GM12878 (cell line): Measurements from ENCODE around the gene SP8. TPM values are rescaled to one million over a fixed set of nuclear protein-coding genes. Genes with fewer than 3 reads are reported as not detected.

Experiments
- ATAC-seq: fragments of 200-7000 bp; cut with Tn5 transposase; 3 replicates; pipeline ENCODE4 v1.9.1; 2020; ENCODE audit warnings: mild to moderate bottlenecking, moderate library complexity
- BruUV-seq: library from RNA; stranded (reverse); fragments of 400-500 nt; replicated peaks from 2 replicates; lab custom pipeline; 2021; lab: Mats Ljungman, UMichigan
- CTCF ChIA-PET: fragments of 300-600 bp; sonication (Branson Sonifier 250); formaldehyde crosslinking; extraction: SDS; loops from one replicate; lab custom pipeline; 2021; ENCODE audit warnings: inconsistent platforms; lab: Yijun Ruan, JAX
- POLR2A ChIA-PET: fragments of 350-600 bp; formaldehyde crosslinking; extraction: SDS; loops from one replicate; lab custom pipeline; 2021; ENCODE audit warnings: inconsistent platforms; lab: Charles Lee
- RAD21 ChIA-PET: fragments of 300-600 bp; sonication (Branson Sonifier 250); formaldehyde crosslinking; loops from one replicate; lab custom pipeline; 2023; ENCODE audit warnings: antibody characterized with exemption; ENCODE audit not compliant: unreplicated experiment; lab: Charles Lee
- SMC1A ChIA-PET: fragments of 300-600 bp; sonication (Branson Sonifier 250); formaldehyde crosslinking; loops from one replicate; lab custom pipeline; 2023; ENCODE audit not compliant: unreplicated experiment, uncharacterized antibody; lab: Charles Lee
- DNase-seq: peaks from one replicate; pipeline ENCODE4 v3.0.0-alpha.2; 2011; ENCODE audit warnings: low read depth, low spot score
- FAIRE-seq: peaks from 3 replicates; lab custom pipeline; 2011; peaks lifted over from hg19 to GRCh38; lab: Jason Lieb, UNC
- H2AFZ ChIP-seq: 2 replicates; pipeline ENCODE4 v1.6.0; 2011; ENCODE audit warnings: low read depth, low read length, control low read depth; ENCODE audit not compliant: control insufficient read depth
- H3K27ac ChIP-seq: 2 replicates; pipeline ENCODE4 v1.5.1; 2011; ENCODE audit warnings: control low read depth; ENCODE audit not compliant: control insufficient read depth, insufficient read depth
- H3K27me3 ChIP-seq, 2 experiments: replicated peaks in 1 of 2; 2 replicates each; pipeline versions ENCODE4 v1.6.0 to v1.6.1; 2011; ENCODE audit warnings: low read length in 1 of 2; ENCODE audit not compliant: control insufficient read depth in 2 of 2, insufficient read depth in 2 of 2
- H3K36me3 ChIP-seq, 2 experiments: 2 replicates each; pipeline ENCODE4 v1.5.1; 2011; ENCODE audit warnings: low read length in 1 of 2; ENCODE audit not compliant: control insufficient read depth in 2 of 2, insufficient read depth in 2 of 2
- H3K4me1 ChIP-seq: 2 replicates; pipeline ENCODE4 v1.6.1; 2011; ENCODE audit warnings: mild to moderate bottlenecking, low read length, moderate library complexity, mixed read lengths; ENCODE audit not compliant: control insufficient read depth, insufficient read depth
- H3K4me2 ChIP-seq: 2 replicates; pipeline ENCODE4 v1.6.0; 2011; ENCODE audit warnings: control low read depth; ENCODE audit not compliant: control insufficient read depth, insufficient read depth
- H3K4me3 ChIP-seq: fragments of 200-600 bp; sonication (generic); 2 replicates; pipeline ENCODE4 v1.5.1; 2016
- H3K79me2 ChIP-seq: 2 replicates; pipeline ENCODE4 v1.6.0; 2011; ENCODE audit warnings: low read length; ENCODE audit not compliant: control insufficient read depth, insufficient read depth
- H3K9ac ChIP-seq: 2 replicates; pipeline ENCODE4 v1.8.0; 2011; ENCODE audit warnings: low read length, control low read depth, mixed read lengths; ENCODE audit not compliant: control insufficient read depth, insufficient read depth
- H3K9me3 ChIP-seq: replicated peaks from 3 replicates; pipeline ENCODE4 v1.5.1; 2011; ENCODE audit warnings: mild to moderate bottlenecking, low read length; ENCODE audit not compliant: control insufficient read depth, insufficient read depth
- H4K20me1 ChIP-seq: 2 replicates; pipeline ENCODE4 v1.6.0; 2011; ENCODE audit not compliant: control insufficient read depth, insufficient read depth
- BCL11A ChIP-seq: IDR thresholded peaks from 2 replicates; pipeline ENCODE4 v1.6.1; 2011; ENCODE audit warnings: low read depth, low read length
- CBX5 ChIP-seq: sonication (generic); IDR thresholded peaks from 2 replicates; pipeline ENCODE4 v1.6.1; 2016; ENCODE audit warnings: low read depth, moderate library complexity, mild to moderate bottlenecking, inconsistent platforms
- KLF5 ChIP-seq: fragments of 450-650 bp; IDR thresholded peaks from 2 replicates; pipeline ENCODE4 v1.6.1; 2014; ENCODE audit warnings: mild to moderate bottlenecking; ENCODE audit not compliant: partially characterized antibody
- NR2F1 ChIP-seq: fragments of 450-650 bp; conservative IDR thresholded peaks from 2 replicates; pipeline ENCODE4 v1.6.1; 2017; ENCODE audit warnings: mild to moderate bottlenecking
- SKIL ChIP-seq: fragments of 450-650 bp; IDR thresholded peaks from 2 replicates; pipeline ENCODE4 v1.6.1; 2017; ENCODE audit warnings: mild to moderate bottlenecking, low read depth, inconsistent platforms; ENCODE audit not compliant: poor library complexity, severe bottlenecking
- SREBF1 ChIP-seq: IDR thresholded peaks from 2 replicates; pipeline ENCODE4 v1.6.1; 2012; ENCODE audit warnings: mild to moderate bottlenecking, low read length
- TARDBP ChIP-seq: IDR thresholded peaks from 2 replicates; pipeline ENCODE4 v1.6.1; 2016; ENCODE audit warnings: borderline replicate concordance
- TCF3 ChIP-seq: IDR thresholded peaks from 2 replicates; pipeline ENCODE4 v1.6.1; 2012; ENCODE audit warnings: low read depth, mild to moderate bottlenecking, low read length, borderline replicate concordance; ENCODE audit not compliant: insufficient read depth
- ZBTB11 ChIP-seq: fragments of 450-650 bp; formaldehyde crosslinking; IDR thresholded peaks from 2 replicates; pipeline ENCODE4 v1.5.0; 2022; ENCODE audit warnings: mild to moderate bottlenecking, missing genetic modification characterization
- ZBTB40 ChIP-seq: fragments of 450-650 bp; IDR thresholded peaks from 2 replicates; pipeline ENCODE4 v1.6.1; 2016; ENCODE audit warnings: mild to moderate bottlenecking, moderate library complexity, borderline replicate concordance
- ZNF687 ChIP-seq: fragments of 450-650 bp; IDR thresholded peaks from 2 replicates; pipeline ENCODE4 v1.6.1; 2017; ENCODE audit warnings: mild to moderate bottlenecking, moderate library complexity
- WGBS: methylation state at CpG from one replicate; pipeline ENCODE4 v1.1.6; 2016; ENCODE audit warnings: low lambda C conversion rate; ENCODE audit not compliant: insufficient replicate concordance, insufficient coverage; ENCODE audit errors: missing lambda C conversion rate; 5-methylcytosine and 5-hydroxymethylcytosine counted together
- in situ Hi-C: fragments of 300-500 bp; cut with MboI; formaldehyde crosslinking; loops from 9 replicates; pipeline ENCODE4 v1.14.3; 2018; ENCODE audit warnings: mixed read lengths
- intact Hi-C: fragments of 100-400 bp; cut with micrococcal nuclease; formaldehyde crosslinking; loops from one replicate; pipeline ENCODE4 v1.14.2; 2022; ENCODE audit not compliant: unreplicated experiment
- polyA plus RNA-seq, 11 experiments: library from polyadenylated mRNA; depleted of rRNA in 4 of 11; unstranded in 6 of 11; stranded (reverse) in 5 of 11; fragments of >200 nt; fragmentation: Nextera tagmentation in 4 of 11; fragmentation: Illumina TruSeq in 1 of 11; extraction: Ambion mirVana in 4 of 11; extraction: Trizol in 1 of 11; gene quantifications; 1 replicate in 1 of 11; 2 replicates in 10 of 11; pipeline versions ENCODE4 v1.2.1 to v1.2.3, GENCODE V29; 2011 to 2016; ENCODE audit warnings: inconsistent platforms in 2 of 11, missing spikeins in 2 of 11, low read depth in 1 of 11
- total RNA-seq, 4 experiments: library from RNA; depleted of rRNA in 3 of 4; stranded (reverse); fragments of >200 nt in 3 of 4; fragmentation: Illumina TruSeq in 1 of 4; extraction: Trizol in 1 of 4; gene quantifications; 2 replicates each; pipeline versions ENCODE4 v1.2.1 to v1.2.3, GENCODE V29; 2013 to 2021

Gene SP8
- total and polyA plus RNA-seq, 10 of the 15 experiments (the other 5 are each of a cell fraction or from before 2014, with no cell fraction given): not detected

GRCh38 chr7:20754001-20754400 lies 32.7 kb downstream of the SP8 start:
- in situ Hi-C loops: no loop called here
- ChIA-PET CTCF (interaction anchor here (0.6 kb wide), 1 partner anchor 1212 kb away, joined by 3 read pairs; no protein-coding TSS in a partner anchor), RAD21 (no interaction called here)
- TF ChIP-seq NR2F1 (no peak), SKIL (no peak), BCL11A (no peak), ZBTB11 (CRISPR knock-in tag) (no peak), KLF5 (no peak), CBX5 (no peak), SREBF1 (no peak), ZNF687 (no peak), TCF3 (no peak), TARDBP (no peak), ZBTB40 (no peak)

More at GRCh38 chr7:20754001-20754400, 32.7 kb downstream of the SP8 start:
- H3K36me3 ChIP-seq: no peaks in the 10 kb centered on the region
- no peak overlapping the region for H2AFZ ChIP-seq
- H3K4me2 ChIP-seq: no peak overlapping the region
- H3K4me1 ChIP-seq: no peaks in the 10 kb centered on the region
- H3K79me2 ChIP-seq: no peaks in the 10 kb centered on the region
- H3K9me3 ChIP-seq: no peaks in the 10 kb centered on the region
- H3K4me3 ChIP-seq: no peak overlapping the region
- ATAC-seq (no peak), DNase-seq (no peak), FAIRE-seq (no peak)
- H4K20me1 ChIP-seq: no peaks in the 10 kb centered on the region
- H3K27me3 ChIP-seq: no peaks in the 10 kb centered on the region; a peak in 1 of 4 replicates
- ChIA-PET SMC1A (no interaction called here), POLR2A (no interaction called here)
- H3K9ac ChIP-seq: no peak overlapping the region
- BruUV-seq: no TSS peak
- no peak overlapping the region for H3K27ac ChIP-seq
- intact Hi-C loops: no loop called here
- WGBS: 70% methylated on average over 1 of the region's 1 CpG
